Cardiac septum (tissue), 1 donor: ENCODE measurements around the gene CDC42EP5. TPM values are rescaled to one million over a fixed set of nuclear protein-coding genes. Genes with fewer than 3 reads are reported as not detected.

Source experiments
- DNase-seq: peaks from one replicate; pipeline ENCODE4 v3.0.0-alpha.2; 2020; ENCODE audit warnings: low spot score
- intact Hi-C: fragments of 100-400 bp; cut with DNase I; formaldehyde crosslinking; loops from one replicate; pipeline ENCODE4 v1.14.0; 2022
- total RNA-seq: library from RNA; stranded (reverse); fragmentation: NEBNext Ultra II Directional; extraction: Animal tissue kit (Norgen Biotek cat#: 25700); gene quantifications from one replicate; pipeline ENCODE4 v1.2.1, GENCODE V29; 2021
- donor health status: DM: no; HTN: no; CAD: no.

Gene CDC42EP5
- total RNA-seq, 1 donor from 2014 or later: 14.2 TPM

- intact Hi-C loops: no loop called here
Measured at GRCh38 chr19:54432144-54432738, 40.9 kb downstream of the CDC42EP5 start.

DNA sequence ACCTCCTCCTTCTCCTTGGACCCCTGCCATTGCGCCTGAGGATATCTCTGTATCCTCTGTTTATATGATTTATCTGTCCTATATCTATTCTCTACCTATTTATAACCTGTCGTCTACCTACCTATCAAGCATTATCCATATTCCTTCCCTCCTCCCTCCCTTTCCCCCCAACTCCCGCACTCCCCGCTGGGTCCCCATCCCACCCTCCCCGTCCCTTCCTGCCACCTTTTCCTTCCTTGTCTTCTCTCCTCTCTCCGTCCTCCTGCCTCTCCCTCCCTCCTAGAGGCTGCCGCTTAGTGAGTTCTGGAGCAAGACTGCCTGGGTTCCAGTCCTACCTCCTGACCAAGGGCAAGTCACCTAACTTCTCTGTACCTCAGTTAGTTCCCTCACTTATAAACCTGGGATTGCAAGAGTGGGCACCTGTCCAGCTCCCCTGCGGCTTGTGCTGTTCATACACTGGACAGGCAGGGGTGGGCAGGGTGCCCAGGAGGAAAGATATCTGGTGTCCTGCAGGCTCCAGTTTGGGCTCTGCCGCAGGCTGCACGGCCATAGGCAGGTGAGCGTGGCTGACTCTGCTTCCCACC lies 41.7 kb downstream of the CDC42EP5 start:
- DNase-seq: no peak
- intact Hi-C loops: no loop called here

More at GRCh38 chr19:54432144-54432738, 40.9 kb downstream of the CDC42EP5 start:
- DNase-seq: no peak

GRCh38 chr19:54430306-54431254 lies 42.5 kb downstream of the CDC42EP5 start:
- DNase-seq: no peak
- intact Hi-C loops: no loop called here

GRCh38 chr19:54429545-54430227 lies 43.4 kb downstream of the CDC42EP5 start:
- intact Hi-C loops: no loop called here
- no peak for DNase-seq

DNA sequence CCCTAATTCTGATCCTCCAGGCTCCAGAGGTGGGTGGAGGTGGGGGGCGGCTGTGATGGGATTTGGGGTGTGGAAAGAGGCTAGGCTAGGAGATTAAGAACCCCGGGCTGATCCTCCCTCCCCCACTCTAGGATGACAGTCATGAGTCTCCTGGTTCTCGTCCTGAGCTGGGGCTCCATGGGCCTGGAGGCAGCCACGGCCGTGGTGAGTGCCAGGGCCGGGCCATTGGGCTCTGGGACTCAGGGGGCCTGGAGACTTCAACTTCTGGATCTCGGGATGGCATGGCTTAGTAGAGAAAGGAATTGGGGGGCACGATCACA lies 44.0 kb downstream of the CDC42EP5 start:
- no peak for DNase-seq
- intact Hi-C loops: no loop called here

- intact Hi-C loops: no loop called here
Measured at GRCh38 chr19:54428323-54429175, 44.5 kb downstream of the CDC42EP5 start.

DNA sequence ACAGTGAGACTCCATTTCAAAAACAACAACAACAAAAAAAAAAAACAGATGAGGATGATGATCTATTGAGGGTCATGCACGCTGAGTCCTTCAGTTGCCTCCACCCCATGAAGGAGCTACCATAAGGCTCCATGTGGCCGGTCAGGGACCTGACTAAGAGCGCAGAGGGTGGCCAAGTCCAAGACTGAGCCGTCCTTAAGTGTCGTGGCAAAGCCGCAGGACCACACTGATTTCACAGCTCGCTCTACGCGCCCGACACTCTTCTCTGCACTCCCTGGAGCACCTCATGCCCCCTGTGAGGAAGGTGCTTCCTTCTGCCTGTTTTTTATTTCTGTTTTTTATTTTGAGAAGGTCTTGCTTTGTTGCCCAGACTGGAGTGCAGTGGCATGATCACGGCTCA lies 45.5 kb downstream of the CDC42EP5 start:
- intact Hi-C loops: no loop called here
- DNase-seq: no peak

More at GRCh38 chr19:54428323-54429175, 44.5 kb downstream of the CDC42EP5 start:
- DNase-seq: no peak

DNA sequence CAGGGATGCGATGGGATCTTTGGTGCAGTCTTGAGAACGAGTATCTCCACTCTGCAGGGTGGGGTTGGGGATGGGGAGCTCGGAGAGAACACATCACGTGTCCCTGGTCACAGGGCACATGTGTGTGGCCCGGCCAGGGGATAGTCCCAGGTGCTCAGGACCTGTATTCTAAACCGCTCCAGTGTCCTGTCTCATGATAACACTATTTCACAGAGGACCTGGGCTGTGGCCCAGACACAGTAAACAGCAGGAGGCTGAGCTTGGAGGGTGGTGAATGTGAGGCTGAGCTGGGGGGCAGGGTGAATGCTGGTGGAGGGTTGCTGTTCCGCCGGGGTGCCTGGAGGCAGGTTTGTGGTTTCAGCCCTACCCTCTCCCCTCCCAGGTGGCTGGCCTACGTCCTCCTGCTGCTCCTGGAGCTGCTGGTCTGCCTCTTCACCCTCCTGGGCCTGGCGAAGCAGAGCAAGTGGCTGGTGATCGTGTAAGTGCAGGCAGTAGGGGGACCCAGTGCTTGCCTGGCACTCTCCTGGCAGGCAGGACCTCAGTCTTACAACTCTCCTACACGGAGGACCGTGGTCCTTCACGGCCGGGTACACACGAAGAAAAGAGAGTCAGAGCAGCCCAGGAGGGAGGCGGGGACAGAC lies 46.7 kb downstream of the CDC42EP5 start:
- intact Hi-C loops: no loop called here
- DNase-seq: no peak

- DNase-seq: no peak
- intact Hi-C loops: no loop called here
Measured at GRCh38 chr19:54425382-54425723, 47.7 kb downstream of the CDC42EP5 start.

DNA sequence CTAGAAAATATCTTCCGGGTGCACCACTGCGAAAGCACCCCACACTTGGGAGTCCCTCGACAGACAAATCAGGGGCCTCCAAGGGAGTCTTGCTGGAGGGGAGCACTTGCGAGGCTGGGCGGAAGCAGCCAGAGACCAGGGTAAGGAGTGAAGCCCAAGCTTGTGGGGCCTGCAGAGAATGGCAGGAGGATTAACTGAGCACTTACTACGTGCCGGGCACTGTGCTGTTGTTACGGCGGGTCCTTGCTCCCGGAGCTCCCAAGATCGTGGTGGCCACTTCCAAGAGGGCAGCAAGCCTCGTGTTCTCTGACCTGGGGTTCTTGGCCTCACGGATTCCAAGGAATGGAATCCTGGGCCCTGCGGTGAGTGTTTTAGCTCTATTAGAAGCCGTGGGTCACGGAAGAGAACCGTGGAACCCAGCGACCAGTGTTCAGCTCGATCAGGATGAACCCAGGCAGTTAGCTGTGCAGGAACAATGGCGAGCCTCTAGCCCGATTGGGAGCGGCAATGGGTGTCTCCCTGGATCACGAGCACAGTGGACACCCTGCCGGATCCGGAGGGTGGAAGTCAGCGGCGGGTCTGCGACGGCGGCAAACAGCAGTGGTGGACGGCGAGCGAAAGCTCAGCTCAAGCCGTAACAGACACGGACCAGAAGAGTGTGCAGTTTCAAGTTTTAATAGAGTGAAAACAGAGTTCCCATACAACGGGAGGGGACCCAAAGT lies 48.3 kb downstream of the CDC42EP5 start:
- DNase-seq: no peak
- intact Hi-C loops: no loop called here

- intact Hi-C loops: no loop called here
- DNase-seq: no peak
Measured at GRCh38 chr19:54424201-54424600, 48.9 kb downstream of the CDC42EP5 start.

GRCh38 chr19:54422136-54422535 lies 51.0 kb downstream of the CDC42EP5 start:
- intact Hi-C loops: no loop called here
- DNase-seq: no peak

GRCh38 chr19:54421521-54421920 lies 51.6 kb downstream of the CDC42EP5 start:
- DNase-seq: no peak
- intact Hi-C loops: no loop called here

DNA sequence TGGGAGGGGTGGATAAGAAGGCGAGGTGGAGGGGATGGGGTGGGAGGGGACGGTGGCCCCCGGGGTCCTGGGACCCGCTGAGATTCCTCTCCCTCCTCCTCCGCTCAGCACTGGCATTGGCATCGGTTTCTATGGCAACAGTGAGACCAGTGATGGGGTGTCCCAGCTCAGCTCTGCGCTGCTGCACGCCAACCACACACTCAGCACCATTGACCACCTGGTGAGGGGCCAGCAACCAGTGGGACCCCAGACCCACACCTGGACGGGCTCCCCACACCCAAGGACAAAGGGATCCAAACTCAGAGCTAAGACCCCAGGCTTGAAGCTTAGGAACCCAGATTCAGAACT lies 52.0 kb downstream of the CDC42EP5 start:
- intact Hi-C loops: no loop called here
- DNase-seq: no peak

- intact Hi-C loops: no loop called here
- no peak for DNase-seq
Measured at GRCh38 chr19:54420383-54421168, 52.5 kb downstream of the CDC42EP5 start.

- intact Hi-C loops: no loop called here
- DNase-seq: no peak
Measured at GRCh38 chr19:54420068-54420382, 53.1 kb downstream of the CDC42EP5 start.

- intact Hi-C loops: no loop called here
- DNase-seq: no peak
Measured at GRCh38 chr19:54418930-54419800, 53.9 kb downstream of the CDC42EP5 start.
